HL-60 (cell line): ENCODE results near the gene FOCAD.

ENCODE experiments used
- DNase-seq, 2 experiments: peaks; one replicate each; pipeline ENCODE4 v3.0.0-alpha.2; 2010 to 2020; ENCODE audit warnings: low read depth in 1 of 2, low spot score in 1 of 2
- H3K27ac ChIP-seq: fragments of 250-450 bp; sonication (Bioruptor Pico); replicated peaks from 2 replicates; pipeline ENCODE4 v1.5.1; 2020; ENCODE audit warnings: mild to moderate bottlenecking, moderate library complexity
- H3K27me3 ChIP-seq: fragments of 250-450 bp; sonication (Bioruptor Pico); 2 replicates; pipeline ENCODE4 v1.5.1; 2021; ENCODE audit warnings: mild to moderate bottlenecking, moderate library complexity; ENCODE audit not compliant: insufficient read depth, poor library complexity, severe bottlenecking
- H3K4me3 ChIP-seq: replicated peaks from 2 replicates; pipeline ENCODE4 v1.5.1; 2011; ENCODE audit warnings: mild to moderate bottlenecking, control low read depth, low read length; ENCODE audit not compliant: insufficient read depth
- GABPA ChIP-seq: IDR thresholded peaks from 2 replicates; pipeline ENCODE4 v1.6.1; 2012; ENCODE audit warnings: low read depth
- POLR2AphosphoS5 ChIP-seq: IDR thresholded peaks from 2 replicates; pipeline ENCODE4 v1.6.1; 2012; ENCODE audit warnings: low read depth
- SPI1 ChIP-seq: IDR thresholded peaks from 2 replicates; pipeline ENCODE4 v1.6.1; 2012; ENCODE audit warnings: low read depth, mild to moderate bottlenecking, borderline replicate concordance
- TF ChIP-seq, protein P1 (sequence below): IDR thresholded peaks from 2 replicates; pipeline ENCODE4 v1.6.1; 2012; ENCODE audit warnings: low read depth; ENCODE audit not compliant: insufficient replicate concordance
- TF ChIP-seq, protein P2 (sequence below): IDR thresholded peaks from one replicate; pipeline ENCODE4 v1.5.1; 2011; ENCODE audit warnings: low read length, control low read depth, inconsistent platforms; ENCODE audit not compliant: insufficient read depth

FOCAD gene

GRCh38 chr9:20685769-20686168, 1.7 kb downstream of the FOCAD start:
- Histone ChIP-seq H3K27ac (no peak overlapping the region), H3K27me3 (no peaks in the 10 kb centered on the region), H3K4me3 (no peak overlapping the region)
- no peak for TF ChIP-seq SPI1
- TF ChIP-seq, protein P1, sequence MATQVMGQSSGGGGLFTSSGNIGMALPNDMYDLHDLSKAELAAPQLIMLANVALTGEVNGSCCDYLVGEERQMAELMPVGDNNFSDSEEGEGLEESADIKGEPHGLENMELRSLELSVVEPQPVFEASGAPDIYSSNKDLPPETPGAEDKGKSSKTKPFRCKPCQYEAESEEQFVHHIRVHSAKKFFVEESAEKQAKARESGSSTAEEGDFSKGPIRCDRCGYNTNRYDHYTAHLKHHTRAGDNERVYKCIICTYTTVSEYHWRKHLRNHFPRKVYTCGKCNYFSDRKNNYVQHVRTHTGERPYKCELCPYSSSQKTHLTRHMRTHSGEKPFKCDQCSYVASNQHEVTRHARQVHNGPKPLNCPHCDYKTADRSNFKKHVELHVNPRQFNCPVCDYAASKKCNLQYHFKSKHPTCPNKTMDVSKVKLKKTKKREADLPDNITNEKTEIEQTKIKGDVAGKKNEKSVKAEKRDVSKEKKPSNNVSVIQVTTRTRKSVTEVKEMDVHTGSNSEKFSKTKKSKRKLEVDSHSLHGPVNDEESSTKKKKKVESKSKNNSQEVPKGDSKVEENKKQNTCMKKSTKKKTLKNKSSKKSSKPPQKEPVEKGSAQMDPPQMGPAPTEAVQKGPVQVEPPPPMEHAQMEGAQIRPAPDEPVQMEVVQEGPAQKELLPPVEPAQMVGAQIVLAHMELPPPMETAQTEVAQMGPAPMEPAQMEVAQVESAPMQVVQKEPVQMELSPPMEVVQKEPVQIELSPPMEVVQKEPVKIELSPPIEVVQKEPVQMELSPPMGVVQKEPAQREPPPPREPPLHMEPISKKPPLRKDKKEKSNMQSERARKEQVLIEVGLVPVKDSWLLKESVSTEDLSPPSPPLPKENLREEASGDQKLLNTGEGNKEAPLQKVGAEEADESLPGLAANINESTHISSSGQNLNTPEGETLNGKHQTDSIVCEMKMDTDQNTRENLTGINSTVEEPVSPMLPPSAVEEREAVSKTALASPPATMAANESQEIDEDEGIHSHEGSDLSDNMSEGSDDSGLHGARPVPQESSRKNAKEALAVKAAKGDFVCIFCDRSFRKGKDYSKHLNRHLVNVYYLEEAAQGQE: no peak
- TF ChIP-seq, protein P2, sequence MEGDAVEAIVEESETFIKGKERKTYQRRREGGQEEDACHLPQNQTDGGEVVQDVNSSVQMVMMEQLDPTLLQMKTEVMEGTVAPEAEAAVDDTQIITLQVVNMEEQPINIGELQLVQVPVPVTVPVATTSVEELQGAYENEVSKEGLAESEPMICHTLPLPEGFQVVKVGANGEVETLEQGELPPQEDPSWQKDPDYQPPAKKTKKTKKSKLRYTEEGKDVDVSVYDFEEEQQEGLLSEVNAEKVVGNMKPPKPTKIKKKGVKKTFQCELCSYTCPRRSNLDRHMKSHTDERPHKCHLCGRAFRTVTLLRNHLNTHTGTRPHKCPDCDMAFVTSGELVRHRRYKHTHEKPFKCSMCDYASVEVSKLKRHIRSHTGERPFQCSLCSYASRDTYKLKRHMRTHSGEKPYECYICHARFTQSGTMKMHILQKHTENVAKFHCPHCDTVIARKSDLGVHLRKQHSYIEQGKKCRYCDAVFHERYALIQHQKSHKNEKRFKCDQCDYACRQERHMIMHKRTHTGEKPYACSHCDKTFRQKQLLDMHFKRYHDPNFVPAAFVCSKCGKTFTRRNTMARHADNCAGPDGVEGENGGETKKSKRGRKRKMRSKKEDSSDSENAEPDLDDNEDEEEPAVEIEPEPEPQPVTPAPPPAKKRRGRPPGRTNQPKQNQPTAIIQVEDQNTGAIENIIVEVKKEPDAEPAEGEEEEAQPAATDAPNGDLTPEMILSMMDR: no peak
- TF ChIP-seq POLR2AphosphoS5: no peak
- TF ChIP-seq GABPA: no peak
- DNase-seq: no peak

DNA sequence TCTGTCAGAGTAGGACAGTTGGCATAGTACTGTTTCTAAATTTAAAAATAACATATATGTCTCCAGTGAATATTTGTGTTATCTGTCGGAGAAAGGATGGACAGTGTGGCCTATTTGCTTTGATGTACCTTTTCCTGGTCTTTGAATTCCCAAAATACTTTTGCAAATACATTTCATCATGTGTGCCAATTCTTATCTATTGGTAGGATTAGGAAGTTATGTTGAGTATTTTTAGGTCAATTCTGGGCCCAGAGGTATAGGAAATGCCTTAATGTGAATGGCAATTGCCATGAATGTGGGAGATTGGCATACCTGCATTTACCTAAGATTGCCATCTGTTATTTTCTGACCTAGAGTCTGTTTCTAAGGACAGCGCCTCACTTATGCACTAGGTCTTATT, 5.8 kb downstream of the FOCAD start:
- H3K27me3 ChIP-seq: no peaks in the 10 kb centered on the region
- DNase-seq: no peak
- TF ChIP-seq GABPA (no peak), SPI1 (no peak), POLR2AphosphoS5 (no peak)
- TF ChIP-seq, protein P1: no peak
- TF ChIP-seq, protein P2: no peak
- no peak overlapping the region for H3K27ac ChIP-seq
- H3K4me3 ChIP-seq: no peak overlapping the region

GRCh38 chr9:20692554-20692953, 8.5 kb downstream of the FOCAD start:
- Histone ChIP-seq H3K27ac (no peak overlapping the region), H3K4me3 (no peak overlapping the region), H3K27me3 (no peaks in the 10 kb centered on the region)
- DNase-seq: no peak
- TF ChIP-seq, protein P1: no peak
- no peak for TF ChIP-seq GABPA
- TF ChIP-seq SPI1: no peak
- TF ChIP-seq, protein P2: no peak
- TF ChIP-seq POLR2AphosphoS5: no peak
